Heart right ventricle (tissue), 16 donors: ENCODE results near the gene LRRN2. TPM values are rescaled to one million over a fixed set of nuclear protein-coding genes. Genes with fewer than 3 reads are reported as not detected.

Experiments
- ATAC-seq, 8 donors: fragments of 200-7000 bp; cut with Tn5 transposase; one replicate each; pipeline ENCODE4 v1.9.1; 2020; ENCODE audit warnings: mild to moderate bottlenecking in 8 of 8, moderate library complexity in 8 of 8, moderate number of reproducible peaks in 1 of 8
- DNase-seq, 2 donors: peaks; one replicate each; pipeline ENCODE4 v3.0.0-alpha.2; 2020
- H3K27ac ChIP-seq, 10 donors: fragments of 200-600 bp; sonication (generic) in 2 of 10; one replicate each; pipeline versions ENCODE4 v1.5.0 to v1.8.0; 2020 to 2022; ENCODE audit warnings: mild to moderate bottlenecking in 3 of 10
- H3K27me3 ChIP-seq, 7 donors: fragments of 200-600 bp; one replicate each; pipeline ENCODE4 v1.8.0; 2021 to 2022; ENCODE audit warnings: mild to moderate bottlenecking in 2 of 7
- H3K36me3 ChIP-seq, 9 donors: fragments of 200-600 bp; sonication (generic) in 1 of 9; one replicate each; pipeline versions ENCODE4 v1.5.0 to v1.8.0; 2020 to 2022; ENCODE audit warnings: mild to moderate bottlenecking in 2 of 9
- H3K4me1 ChIP-seq, 9 donors: fragments of 200-600 bp; sonication (generic) in 1 of 9; one replicate each; pipeline versions ENCODE4 v1.5.0 to v1.8.0; 2020 to 2022; ENCODE audit warnings: mild to moderate bottlenecking in 4 of 9
- H3K4me3 ChIP-seq, 10 donors: fragments of 200-600 bp; sonication (generic) in 2 of 10; one replicate each; pipeline versions ENCODE4 v1.5.0 to v1.8.0; 2020 to 2022; ENCODE audit warnings: mild to moderate bottlenecking in 7 of 10, moderate library complexity in 2 of 10
- H3K9me3 ChIP-seq, 11 donors: fragments of 200-600 bp in 10 of 11; sonication (generic) in 2 of 11; one replicate each; pipeline versions ENCODE4 v1.5.0 to v1.8.0; 2013 to 2022; ENCODE audit warnings: mild to moderate bottlenecking in 2 of 11, control low read depth in 1 of 11, moderate library complexity in 1 of 11
- WGBS, 2 donors: extraction: QIAGEN DNeasy Blood & Tissue Kit; methylation state at CpG; one replicate each; pipeline ENCODE4 v1.1.7; 2013; ENCODE audit warnings: inconsistent platforms in 1 of 2; 5-methylcytosine and 5-hydroxymethylcytosine counted together
- intact Hi-C, 10 donors: fragments of 100-400 bp; cut with DNase I; formaldehyde crosslinking; loops; one replicate each; pipeline versions ENCODE4 v1.11.1 to v1.14.2; 2022
- polyA plus RNA-seq, 2 donors: library from polyadenylated mRNA; stranded (reverse); fragments of 200-250 nt; gene quantifications; one replicate each; pipeline ENCODE4 v1.2.3, GENCODE V29; 2013
- total RNA-seq, 10 donors: library from RNA; stranded (reverse); fragmentation: NEBNext Ultra II Directional in 3 of 10; extraction: Animal tissue kit (Norgen Biotek cat#: 25700) in 3 of 10; gene quantifications; one replicate each; pipeline versions ENCODE4 v1.2.1 to v1.2.4, GENCODE V29; 2021 to 2023
- TF ChIP-seq, protein P1 (sequence below), 9 donors: fragments of 200-600 bp; sonication (generic) in 2 of 9; IDR thresholded peaks; one replicate each; pipeline versions ENCODE4 v1.5.0 to v1.8.0; 2021 to 2022; ENCODE audit warnings: antibody characterized with exemption in 9 of 9, mild to moderate bottlenecking in 5 of 9, moderate library complexity in 1 of 9
- donor health status: Arrhythmogenic right ventricular cardiomyopathy.
- donor health status: ischemic (EF 13 %, LVEDD 7.1; RV severe dilation, severe dysfunction).
- donor health status: healthy with polysubstance abuse.
- donor health status: DM: no; HTN: yes; CAD: no.
- donor health status: DM: no; HTN: no; CAD: no.
- donor health status: ischemic (EF 25% LVEDD 6.9; RV normal size, moderate dysfunction).
- donor health status: ischemic (EF 25% LVEDD 5.7; RV mildly dilated, moderate dysfunction).
- donor health status: healthy.
- donor health status: DM: yes; HTN: yes; CAD: no.
- donor health status: Ischemic cardiomyopathy.
- donor health status: ischemic (EF 35%, LVEDD 5.7; RV mildly dilated, moderate dysfunction).
- donor health status: nonischemic (EF 11% LVEDD 7.7; RV severe dilation, severe dysfunction).
- donor health status: DM: yes; HTN: yes; CAD: no.
- donor health status: PGD.
- donor health status: ischemic (EF 29% LVEDD 5.4; RV normal size, mild dysfunction).
- donor health status: nonischemic (EF 23%, LVEDD 6.1; RV moderate dilation, normal function).

The LRRN2 gene
- total and polyA plus RNA-seq, 12 donors: 0.73 to 2.9 (median 1.1) TPM

DNA sequence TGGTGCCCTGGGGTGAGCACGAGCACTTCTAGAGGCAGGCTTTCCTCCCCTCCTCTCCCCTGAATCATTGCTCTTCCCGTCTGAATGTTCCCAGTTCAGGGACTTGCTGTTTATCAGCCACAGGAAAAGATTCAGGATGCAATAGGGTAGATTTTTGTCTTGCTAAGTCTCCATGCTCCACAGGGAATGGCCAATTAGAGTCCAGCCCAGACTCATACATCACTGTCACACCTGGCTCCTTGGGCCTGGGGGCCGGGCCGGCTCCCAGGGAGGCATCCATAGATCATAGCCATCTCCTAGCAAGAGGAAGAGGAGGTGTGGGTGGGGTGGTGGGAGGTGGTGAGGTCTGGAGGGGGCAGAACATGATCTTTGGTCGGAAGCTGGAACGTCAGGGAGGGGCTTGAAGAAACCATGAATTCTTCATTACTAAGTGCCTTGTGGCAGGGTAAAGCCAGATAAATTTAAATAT lies 83.4 kb downstream of the LRRN2 start:
- ATAC-seq (no peak), DNase-seq (no peak)
- Histone ChIP-seq H3K27ac (no peak overlapping the region), H3K4me3 (no peak overlapping the region), H3K36me3 (no peaks in the 10 kb centered on the region), H3K27me3 (peaks cover 0 to 29% (median 13%) of the 10 kb centered on the region in 7 donors), H3K4me1 (no peaks in the 10 kb centered on the region), H3K9me3 (no peaks in the 10 kb centered on the region)
- intact Hi-C loops: no loop called here
- TF ChIP-seq, protein P1, sequence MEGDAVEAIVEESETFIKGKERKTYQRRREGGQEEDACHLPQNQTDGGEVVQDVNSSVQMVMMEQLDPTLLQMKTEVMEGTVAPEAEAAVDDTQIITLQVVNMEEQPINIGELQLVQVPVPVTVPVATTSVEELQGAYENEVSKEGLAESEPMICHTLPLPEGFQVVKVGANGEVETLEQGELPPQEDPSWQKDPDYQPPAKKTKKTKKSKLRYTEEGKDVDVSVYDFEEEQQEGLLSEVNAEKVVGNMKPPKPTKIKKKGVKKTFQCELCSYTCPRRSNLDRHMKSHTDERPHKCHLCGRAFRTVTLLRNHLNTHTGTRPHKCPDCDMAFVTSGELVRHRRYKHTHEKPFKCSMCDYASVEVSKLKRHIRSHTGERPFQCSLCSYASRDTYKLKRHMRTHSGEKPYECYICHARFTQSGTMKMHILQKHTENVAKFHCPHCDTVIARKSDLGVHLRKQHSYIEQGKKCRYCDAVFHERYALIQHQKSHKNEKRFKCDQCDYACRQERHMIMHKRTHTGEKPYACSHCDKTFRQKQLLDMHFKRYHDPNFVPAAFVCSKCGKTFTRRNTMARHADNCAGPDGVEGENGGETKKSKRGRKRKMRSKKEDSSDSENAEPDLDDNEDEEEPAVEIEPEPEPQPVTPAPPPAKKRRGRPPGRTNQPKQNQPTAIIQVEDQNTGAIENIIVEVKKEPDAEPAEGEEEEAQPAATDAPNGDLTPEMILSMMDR (IDR thresholded peaks at IDR 0.05): no peak
- whole genome bisulfite sequencing, 2 donors: 47 to 56% methylated on average over 6 of the region's 6 CpGs

DNA sequence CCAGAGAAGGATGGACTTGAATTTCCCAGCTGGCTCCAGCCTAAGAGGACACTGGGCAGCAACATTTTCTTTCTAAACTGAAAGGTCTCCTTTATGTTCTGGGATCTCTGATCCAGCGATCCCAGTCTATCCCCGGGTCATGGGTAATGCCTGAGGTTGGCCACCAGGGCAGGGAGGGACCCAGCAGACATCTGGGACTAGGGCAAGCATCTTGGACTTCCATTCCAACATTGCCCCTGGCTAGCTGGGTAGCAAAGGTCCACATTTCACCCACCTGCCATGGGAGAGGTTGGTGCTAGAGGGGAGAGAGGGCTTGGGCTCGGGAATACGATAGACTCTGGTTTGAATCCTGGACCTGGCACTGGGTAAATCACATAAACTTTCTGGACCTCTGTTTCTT lies 84.6 kb downstream of the LRRN2 start:
- DNase-seq (no peak), ATAC-seq (no peak)
- no peaks in the 10 kb centered on the region for H3K9me3 ChIP-seq
- peaks cover 0 to 29% (median 13%) of the 10 kb centered on the region in 7 donors for H3K27me3 ChIP-seq
- H3K4me3 ChIP-seq: no peak overlapping the region
- WGBS, 2 donors: 89 to 92% methylated on average over 4 of the region's 4 CpGs
- H3K27ac ChIP-seq: no peak overlapping the region
- TF ChIP-seq, protein P1 (IDR thresholded peaks at IDR 0.05): no peak
- H3K4me1 ChIP-seq: no peaks in the 10 kb centered on the region
- intact Hi-C loops: no loop called here
- H3K36me3 ChIP-seq: no peaks in the 10 kb centered on the region

DNA sequence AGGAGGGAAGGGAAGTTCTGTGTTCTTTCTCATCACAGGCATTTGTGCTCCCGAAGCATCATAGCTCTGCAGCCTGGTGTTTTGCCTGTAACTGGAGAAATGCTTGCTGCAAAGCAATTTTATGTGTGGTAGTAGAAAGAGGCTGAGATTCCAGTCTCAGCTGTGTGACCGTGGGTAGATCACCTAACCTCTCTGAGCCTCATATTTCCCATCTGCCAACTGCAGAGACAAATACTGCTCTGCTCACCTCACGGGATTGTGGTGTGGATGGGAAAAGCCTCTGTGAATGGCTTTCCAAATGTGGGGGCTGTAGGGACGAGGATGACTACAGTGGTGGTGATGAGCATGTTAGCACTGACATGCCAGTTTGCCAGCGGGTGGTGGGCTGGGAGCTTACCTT lies 85.3 kb downstream of the LRRN2 start:
- DNase-seq: no peak
- no peaks in the 10 kb centered on the region for H3K36me3 ChIP-seq
- TF ChIP-seq, protein P1 (IDR thresholded peaks at IDR 0.05): no peak
- WGBS, 2 donors: 78% methylated on average over 5 of the region's 5 CpGs
- peaks cover 0 to 27% (median 10%) of the 10 kb centered on the region in 7 donors for H3K27me3 ChIP-seq
- no peak for ATAC-seq
- H3K4me3 ChIP-seq: no peak overlapping the region
- H3K4me1 ChIP-seq: no peaks in the 10 kb centered on the region
- intact Hi-C loops: no loop called here
- H3K9me3 ChIP-seq: no peaks in the 10 kb centered on the region
- no peak overlapping the region for H3K27ac ChIP-seq

DNA sequence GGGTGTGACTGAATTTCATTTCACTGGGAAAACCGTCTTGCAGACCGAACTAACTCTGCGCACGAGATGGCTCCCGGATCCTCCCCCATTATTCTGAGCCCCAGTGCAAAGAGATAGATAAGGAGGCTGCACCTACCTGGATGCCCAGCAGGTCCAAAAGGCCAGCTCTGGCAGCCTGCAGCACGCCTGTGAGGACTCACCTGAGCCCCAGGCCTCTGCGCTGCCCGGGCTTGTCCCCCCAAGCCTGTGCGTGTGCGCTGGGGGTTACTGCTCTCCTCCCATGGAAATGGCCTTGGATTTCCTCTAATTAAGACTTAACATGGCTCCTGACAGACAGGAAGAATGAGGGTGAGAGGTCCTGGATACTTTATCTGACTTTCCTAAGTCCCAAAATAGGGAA lies 85.9 kb downstream of the LRRN2 start:
- Histone ChIP-seq H3K27me3 (peaks cover 0 to 22% (median 10%) of the 10 kb centered on the region in 7 donors), H3K4me1 (no peaks in the 10 kb centered on the region), H3K36me3 (no peaks in the 10 kb centered on the region), H3K4me3 (no peak overlapping the region), H3K9me3 (no peaks in the 10 kb centered on the region), H3K27ac (no peak overlapping the region)
- intact Hi-C loops: no loop called here
- WGBS, 2 donors: 68 to 71% methylated on average over 10 of the region's 10 CpGs
- ATAC-seq (no peak), DNase-seq (no peak)
- TF ChIP-seq, protein P1 (IDR thresholded peaks at IDR 0.05): no peak
